ENCODE results near the gene BACE1-AS. TPM values are rescaled to one million over a fixed set of nuclear protein-coding genes. Genes with fewer than 3 reads are reported as not detected.

BACE1-AS gene
- 3.6 and 3.7 TPM in 2 replicates for total RNA-seq (2014; rRNA removed)
- Bru-seq, nascent RNA = percentile 75 among the genes with signal in this experiment
- BruChase-seq, experiment 1, labeled RNA remaining after a 6-hour chase = percentile 91 among the genes with signal in this experiment
- BruChase-seq, experiment 2, labeled RNA remaining after a 2-hour chase = percentile 88 among the genes with signal in this experiment
- long read RNA-seq, partial matches to known transcripts = 0 of 4 reads
- long read RNA-seq, other reads (novel, unspliced or antisense) = 2 of 4 reads

DNA sequence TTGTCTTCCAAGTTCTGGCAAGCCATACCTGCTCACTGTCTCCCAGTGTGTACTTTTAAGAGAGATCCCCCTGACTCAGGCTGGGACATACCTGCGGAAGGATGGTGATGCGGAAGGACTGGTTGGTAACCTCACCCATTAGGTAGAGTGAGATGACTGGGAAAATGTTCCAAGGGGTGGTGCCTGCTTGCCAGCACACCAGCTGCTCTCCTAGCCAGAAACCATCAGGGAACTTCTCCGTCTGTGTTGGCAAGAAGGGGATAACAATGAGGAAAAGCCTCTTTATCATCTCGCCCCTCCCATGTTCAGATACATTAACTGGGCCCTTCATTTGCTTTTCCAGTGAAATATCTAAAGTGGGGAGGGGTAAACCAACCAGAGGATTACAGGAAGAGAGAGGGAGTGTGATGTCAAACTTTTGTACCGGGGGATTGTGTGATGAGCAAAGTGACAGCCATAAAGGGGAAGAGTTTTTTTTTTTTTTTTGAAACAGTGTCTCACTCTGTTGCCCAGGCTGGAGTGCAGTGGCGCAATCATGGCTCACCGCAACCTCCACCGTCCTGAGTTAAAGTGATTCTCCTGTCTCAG is at the start of gene BACE1-AS:
TSS of gene BACE1-AS (plus strand) at position 538 of the 588 bp plus-strand sequence.
- H3K9ac ChIP-seq (ENCODE audit: low read length) = no peak within 1 kb of the TSS
- intact Hi-C loops (cut with micrococcal nuclease) = no loop called here
- no peaks in the 10 kb centered on the region for H3K4me1 ChIP-seq (ENCODE audit: insufficient read depth, low read length)
- H3K27ac ChIP-seq (ENCODE audit: low read length) = no peak within 1 kb of the TSS
- H3K9me2 ChIP-seq (replicated peaks; ENCODE audit: low read length) = no peaks in the 10 kb centered on the region
- H3F3A ChIP-seq (ENCODE audit: low read length, unreplicated experiment) = no peaks in the 10 kb centered on the region
- ChIA-PET CTCF (no interaction called here), POLR2A (ENCODE audit: unreplicated experiment) (no interaction called here)
- peaks cover 6% of the 10 kb centered on the region; the same call in 1 of the 2 replicates for H3K36me3 ChIP-seq (ENCODE audit: low read depth, low read length)
- DNase-seq (no peak), ATAC-seq (no peak)
- TF ChIP-seq EZH2 (IDR thresholded peaks at IDR 0.05; ENCODE audit: low read length, unreplicated experiment) (no peak), EZH2phosphoT487 (IDR thresholded peaks at IDR 0.05; ENCODE audit: borderline replicate concordance, low read length) (no peak)
- TF ChIP-seq, protein P1, sequence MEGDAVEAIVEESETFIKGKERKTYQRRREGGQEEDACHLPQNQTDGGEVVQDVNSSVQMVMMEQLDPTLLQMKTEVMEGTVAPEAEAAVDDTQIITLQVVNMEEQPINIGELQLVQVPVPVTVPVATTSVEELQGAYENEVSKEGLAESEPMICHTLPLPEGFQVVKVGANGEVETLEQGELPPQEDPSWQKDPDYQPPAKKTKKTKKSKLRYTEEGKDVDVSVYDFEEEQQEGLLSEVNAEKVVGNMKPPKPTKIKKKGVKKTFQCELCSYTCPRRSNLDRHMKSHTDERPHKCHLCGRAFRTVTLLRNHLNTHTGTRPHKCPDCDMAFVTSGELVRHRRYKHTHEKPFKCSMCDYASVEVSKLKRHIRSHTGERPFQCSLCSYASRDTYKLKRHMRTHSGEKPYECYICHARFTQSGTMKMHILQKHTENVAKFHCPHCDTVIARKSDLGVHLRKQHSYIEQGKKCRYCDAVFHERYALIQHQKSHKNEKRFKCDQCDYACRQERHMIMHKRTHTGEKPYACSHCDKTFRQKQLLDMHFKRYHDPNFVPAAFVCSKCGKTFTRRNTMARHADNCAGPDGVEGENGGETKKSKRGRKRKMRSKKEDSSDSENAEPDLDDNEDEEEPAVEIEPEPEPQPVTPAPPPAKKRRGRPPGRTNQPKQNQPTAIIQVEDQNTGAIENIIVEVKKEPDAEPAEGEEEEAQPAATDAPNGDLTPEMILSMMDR (conservative IDR thresholded peaks at IDR 0.05; ENCODE audit: low read depth, low read length) = no peak
- H3K4me3 ChIP-seq (ENCODE audit: low read length) = no peak within 1 kb of the TSS
- H3K4me2 ChIP-seq (ENCODE audit: low read length) = no peak within 1 kb of the TSS
- no peaks in the 10 kb centered on the region for H4K20me1 ChIP-seq (ENCODE audit: low read length)
- H2AFZ ChIP-seq (ENCODE audit: low read length) = no peak within 1 kb of the TSS
- no peaks in the 10 kb centered on the region for H3K27me3 ChIP-seq (ENCODE audit: low read length)
- H3K9me3 ChIP-seq (ENCODE audit: low read length) = no peaks in the 10 kb centered on the region
- H3K79me2 ChIP-seq (ENCODE audit: low read length) = no peaks in the 10 kb centered on the region
- BruUV-seq (replicated peaks) = no TSS peak

DNA sequence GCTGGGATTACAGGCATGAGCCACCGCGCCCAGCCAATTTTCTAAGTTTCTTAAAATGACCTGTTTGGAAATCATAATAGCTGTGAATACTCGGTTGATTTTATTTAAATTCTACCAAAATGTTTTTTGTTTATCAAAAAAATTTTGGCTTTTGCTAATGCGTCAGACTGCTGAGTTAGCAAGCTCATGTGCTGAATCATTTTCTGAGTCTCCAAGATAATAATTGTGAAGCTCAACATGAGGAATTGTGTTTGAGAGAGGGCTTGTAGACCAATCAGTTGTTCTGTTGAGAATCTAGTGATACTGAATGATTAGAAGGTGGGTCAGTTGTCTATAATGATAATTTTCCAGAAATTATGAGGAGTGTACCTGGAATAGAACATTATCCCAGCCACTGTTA is 42.8 kb upstream of the BACE1-AS start:
- Histone ChIP-seq H3K4me3 (ENCODE audit: low read length) (no peak overlapping the region), H3F3A (ENCODE audit: low read length, unreplicated experiment) (no peaks in the 10 kb centered on the region), H3K4me2 (ENCODE audit: low read length) (no peak overlapping the region), H4K20me1 (ENCODE audit: low read length) (no peaks in the 10 kb centered on the region), H3K27me3 (ENCODE audit: low read length) (no peaks in the 10 kb centered on the region), H3K79me2 (ENCODE audit: low read length) (no peaks in the 10 kb centered on the region), H3K9me3 (ENCODE audit: low read length) (no peaks in the 10 kb centered on the region), H3K27ac (ENCODE audit: low read length) (no peak overlapping the region), H3K4me1 (ENCODE audit: insufficient read depth, low read length) (no peaks in the 10 kb centered on the region), H3K36me3 (ENCODE audit: low read depth, low read length) (peaks cover 19% of the 10 kb centered on the region; the same call in 1 of the 2 replicates), H3K9me2 (replicated peaks; ENCODE audit: low read length) (no peaks in the 10 kb centered on the region), H3K9ac (ENCODE audit: low read length) (no peak overlapping the region), H2AFZ (ENCODE audit: low read length) (no peak overlapping the region)
- no peak for DNase-seq
- POLR2A ChIA-PET (ENCODE audit: unreplicated experiment) = no interaction called here
- no peak for ATAC-seq
- TF ChIP-seq, protein P1 (conservative IDR thresholded peaks at IDR 0.05; ENCODE audit: low read depth, low read length) = no peak
- no peak for TF ChIP-seq EZH2phosphoT487 (IDR thresholded peaks at IDR 0.05; ENCODE audit: borderline replicate concordance, low read length)
- TF ChIP-seq EZH2 (IDR thresholded peaks at IDR 0.05; ENCODE audit: low read length, unreplicated experiment) = no peak
- intact Hi-C loops (cut with micrococcal nuclease) = no loop called here
- CTCF ChIA-PET = no interaction called here
- BruUV-seq (replicated peaks) = no TSS peak

DNA sequence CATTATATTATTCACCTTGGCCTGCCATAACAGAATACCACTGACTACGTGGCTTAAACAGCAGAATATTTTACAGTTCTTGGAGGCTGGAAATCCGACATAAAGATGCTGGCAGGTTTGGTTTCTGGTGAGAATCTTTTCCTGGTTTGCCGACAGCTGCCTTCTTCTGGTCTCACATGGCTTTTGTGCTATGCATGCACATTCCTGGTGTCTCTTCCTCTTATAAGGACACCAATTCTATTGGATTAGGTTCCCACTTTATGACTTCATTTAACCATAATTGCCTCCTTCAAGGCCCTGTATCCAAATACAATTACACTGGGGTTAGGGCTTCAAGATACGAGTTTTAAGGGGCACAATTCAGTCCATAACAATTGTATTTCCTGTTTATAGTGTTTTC is 41.6 kb upstream of the BACE1-AS start:
- CTCF ChIA-PET = no interaction called here
- ATAC-seq = no peak
- no TSS peak for BruUV-seq (replicated peaks)

More for the DNA sequence above, 41.6 kb upstream of the BACE1-AS start:
- intact Hi-C loops (cut with micrococcal nuclease) = no loop called here
- H3K27ac ChIP-seq (ENCODE audit: low read length) = no peak overlapping the region
- no peak overlapping the region for H3K4me3 ChIP-seq (ENCODE audit: low read length)
- no peak for DNase-seq
- H3K36me3 ChIP-seq (ENCODE audit: low read depth, low read length) = peaks cover 15% of the 10 kb centered on the region; the same call in 1 of the 2 replicates
- POLR2A ChIA-PET (ENCODE audit: unreplicated experiment) = no interaction called here
- no peaks in the 10 kb centered on the region for H3K9me3 ChIP-seq (ENCODE audit: low read length)
- no peaks in the 10 kb centered on the region for H3F3A ChIP-seq (ENCODE audit: low read length, unreplicated experiment)
- H3K27me3 ChIP-seq (ENCODE audit: low read length) = no peaks in the 10 kb centered on the region
- no peak overlapping the region for H2AFZ ChIP-seq (ENCODE audit: low read length)
- no peaks in the 10 kb centered on the region for H3K9me2 ChIP-seq (replicated peaks; ENCODE audit: low read length)
- no peak overlapping the region for H3K4me2 ChIP-seq (ENCODE audit: low read length)
- TF ChIP-seq EZH2 (IDR thresholded peaks at IDR 0.05; ENCODE audit: low read length, unreplicated experiment) (no peak), EZH2phosphoT487 (IDR thresholded peaks at IDR 0.05; ENCODE audit: borderline replicate concordance, low read length) (no peak)
- TF ChIP-seq, protein P1 (conservative IDR thresholded peaks at IDR 0.05; ENCODE audit: low read depth, low read length) = no peak
- H4K20me1 ChIP-seq (ENCODE audit: low read length) = no peaks in the 10 kb centered on the region
- H3K79me2 ChIP-seq (ENCODE audit: low read length) = no peaks in the 10 kb centered on the region
- H3K4me1 ChIP-seq (ENCODE audit: insufficient read depth, low read length) = no peaks in the 10 kb centered on the region
- H3K9ac ChIP-seq (ENCODE audit: low read length) = no peak overlapping the region
